Measurements from ENCODE around the gene NQO2.

DNA sequence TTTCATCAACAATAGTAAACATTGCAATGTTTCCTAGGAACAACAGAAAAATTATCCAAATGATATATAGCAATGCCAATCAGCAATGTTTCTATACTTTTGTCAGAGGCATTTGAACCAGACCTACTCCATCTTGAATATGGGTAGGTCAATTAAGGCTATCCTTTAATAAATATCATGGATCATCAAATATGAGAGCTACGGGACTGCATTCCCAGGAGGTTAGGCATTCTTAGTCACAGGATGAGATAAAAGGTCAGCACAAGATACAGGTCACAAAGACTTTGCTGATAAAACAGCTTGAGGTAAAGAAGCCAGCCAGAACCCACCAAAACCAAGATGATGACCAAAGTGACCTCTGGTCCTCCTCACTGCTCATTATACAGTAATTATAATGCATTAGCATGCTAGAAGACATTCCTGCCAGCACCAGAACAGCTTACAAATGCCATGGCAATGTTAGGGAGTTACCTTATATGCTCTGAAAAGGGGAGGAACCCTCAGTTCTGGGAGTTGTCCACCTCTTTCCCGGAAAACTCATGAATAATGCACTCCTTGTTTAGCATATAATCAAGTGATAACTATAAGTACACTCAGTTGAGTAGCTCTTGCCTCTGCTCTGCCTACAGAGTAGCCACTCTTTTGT lies 19.8 kb upstream of the NQO2 start:
- TF ChIP-seq, protein P1, sequence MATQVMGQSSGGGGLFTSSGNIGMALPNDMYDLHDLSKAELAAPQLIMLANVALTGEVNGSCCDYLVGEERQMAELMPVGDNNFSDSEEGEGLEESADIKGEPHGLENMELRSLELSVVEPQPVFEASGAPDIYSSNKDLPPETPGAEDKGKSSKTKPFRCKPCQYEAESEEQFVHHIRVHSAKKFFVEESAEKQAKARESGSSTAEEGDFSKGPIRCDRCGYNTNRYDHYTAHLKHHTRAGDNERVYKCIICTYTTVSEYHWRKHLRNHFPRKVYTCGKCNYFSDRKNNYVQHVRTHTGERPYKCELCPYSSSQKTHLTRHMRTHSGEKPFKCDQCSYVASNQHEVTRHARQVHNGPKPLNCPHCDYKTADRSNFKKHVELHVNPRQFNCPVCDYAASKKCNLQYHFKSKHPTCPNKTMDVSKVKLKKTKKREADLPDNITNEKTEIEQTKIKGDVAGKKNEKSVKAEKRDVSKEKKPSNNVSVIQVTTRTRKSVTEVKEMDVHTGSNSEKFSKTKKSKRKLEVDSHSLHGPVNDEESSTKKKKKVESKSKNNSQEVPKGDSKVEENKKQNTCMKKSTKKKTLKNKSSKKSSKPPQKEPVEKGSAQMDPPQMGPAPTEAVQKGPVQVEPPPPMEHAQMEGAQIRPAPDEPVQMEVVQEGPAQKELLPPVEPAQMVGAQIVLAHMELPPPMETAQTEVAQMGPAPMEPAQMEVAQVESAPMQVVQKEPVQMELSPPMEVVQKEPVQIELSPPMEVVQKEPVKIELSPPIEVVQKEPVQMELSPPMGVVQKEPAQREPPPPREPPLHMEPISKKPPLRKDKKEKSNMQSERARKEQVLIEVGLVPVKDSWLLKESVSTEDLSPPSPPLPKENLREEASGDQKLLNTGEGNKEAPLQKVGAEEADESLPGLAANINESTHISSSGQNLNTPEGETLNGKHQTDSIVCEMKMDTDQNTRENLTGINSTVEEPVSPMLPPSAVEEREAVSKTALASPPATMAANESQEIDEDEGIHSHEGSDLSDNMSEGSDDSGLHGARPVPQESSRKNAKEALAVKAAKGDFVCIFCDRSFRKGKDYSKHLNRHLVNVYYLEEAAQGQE (IDR thresholded peaks at IDR 0.05; ENCODE audit: low read depth), result no peak
- TF ChIP-seq RAD21 (IDR thresholded peaks at IDR 0.05; ENCODE audit: low read depth), result no peak
